H9 (cell line): ENCODE measurements around the gene CLASP2. TPM values are rescaled to one million over a fixed set of nuclear protein-coding genes. Genes with fewer than 3 reads are reported as not detected.

Source experiments
- DNase-seq: peaks from one replicate; pipeline ENCODE4 v3.0.0-alpha.2; 2017
- H2AFZ ChIP-seq: one replicate; pipeline ENCODE4 v1.6.1; 2013; ENCODE audit warnings: mild to moderate bottlenecking, low read length, control low read depth, moderate library complexity
- H2AK5ac ChIP-seq: 2 replicates; pipeline ENCODE4 v1.6.1; 2013; ENCODE audit warnings: low read length, control low read depth, mixed read lengths; ENCODE audit not compliant: insufficient read length
- H2BK120ac ChIP-seq: one replicate; pipeline ENCODE4 v1.6.1; 2013; ENCODE audit warnings: low read depth, mild to moderate bottlenecking, low read length, control low read depth, inconsistent platforms; ENCODE audit not compliant: poor library complexity, severe bottlenecking
- H2BK12ac ChIP-seq: 2 replicates; pipeline ENCODE4 v1.6.1; 2013; ENCODE audit warnings: low read length, control low read depth, mixed read lengths, low read depth; ENCODE audit not compliant: insufficient read length
- H2BK15ac ChIP-seq: 2 replicates; pipeline ENCODE4 v1.6.1; 2013; ENCODE audit warnings: low read depth, low read length, control low read depth
- H2BK20ac ChIP-seq: one replicate; pipeline ENCODE4 v1.6.1; 2013; ENCODE audit warnings: low read depth, mild to moderate bottlenecking, low read length, control low read depth, inconsistent platforms; ENCODE audit not compliant: poor library complexity, severe bottlenecking
- H2BK5ac ChIP-seq: 2 replicates; pipeline ENCODE4 v1.6.1; 2013; ENCODE audit warnings: low read length, control low read depth, mixed read lengths; ENCODE audit not compliant: insufficient read length
- H3K14ac ChIP-seq: 2 replicates; pipeline ENCODE4 v1.6.1; 2013; ENCODE audit warnings: low read length, control low read depth; ENCODE audit not compliant: insufficient read depth
- H3K18ac ChIP-seq: 2 replicates; pipeline ENCODE4 v1.6.1; 2013; ENCODE audit warnings: low read depth, mild to moderate bottlenecking, mixed read lengths, low read length, control low read depth; ENCODE audit not compliant: insufficient read length
- H3K23ac ChIP-seq: 2 replicates; pipeline ENCODE4 v1.6.1; 2013; ENCODE audit warnings: low read length, control low read depth, mixed read lengths, low read depth; ENCODE audit not compliant: insufficient read length
- H3K23me2 ChIP-seq: 2 replicates; pipeline ENCODE4 v1.6.1; 2013; ENCODE audit warnings: low read depth, mild to moderate bottlenecking, mixed read lengths, low read length, control low read depth; ENCODE audit not compliant: insufficient read length, poor library complexity, severe bottlenecking
- H3K27ac ChIP-seq: 2 replicates; pipeline ENCODE4 v1.5.1; 2013; ENCODE audit warnings: low read length, control low read depth, mixed read lengths, low read depth; ENCODE audit not compliant: insufficient read length
- H3K27me3 ChIP-seq: 2 replicates; pipeline ENCODE4 v1.6.1; 2013; ENCODE audit warnings: low read length, control low read depth, inconsistent platforms; ENCODE audit not compliant: insufficient read depth
- H3K4ac ChIP-seq: 2 replicates; pipeline ENCODE4 v1.6.1; 2013; ENCODE audit warnings: low read depth, mild to moderate bottlenecking, control low read depth, inconsistent platforms, low read length, moderate library complexity
- H3K4me1 ChIP-seq: 2 replicates; pipeline ENCODE4 v1.6.1; 2013; ENCODE audit warnings: low read length, control low read depth, inconsistent platforms; ENCODE audit not compliant: insufficient read depth
- H3K4me2 ChIP-seq: 2 replicates; pipeline ENCODE4 v1.6.1; 2013; ENCODE audit warnings: low read length, control low read depth, mixed read lengths; ENCODE audit not compliant: insufficient read length, insufficient read depth
- H3K56ac ChIP-seq: 2 replicates; pipeline ENCODE4 v1.6.1; 2013; ENCODE audit warnings: low read depth, mild to moderate bottlenecking, mixed read lengths, low read length, control low read depth; ENCODE audit not compliant: insufficient read length
- H3K79me1 ChIP-seq: 2 replicates; pipeline ENCODE4 v1.6.1; 2013; ENCODE audit warnings: low read depth, mild to moderate bottlenecking, moderate library complexity, low read length, control low read depth, inconsistent platforms; ENCODE audit not compliant: insufficient read depth, poor library complexity, severe bottlenecking
- H3K79me2 ChIP-seq: 2 replicates; pipeline ENCODE4 v1.6.1; 2013; ENCODE audit warnings: low read length, control low read depth, inconsistent platforms; ENCODE audit not compliant: insufficient read depth
- H3K9ac ChIP-seq: 2 replicates; pipeline ENCODE4 v1.6.1; 2013; ENCODE audit warnings: low read length, control low read depth, mixed read lengths; ENCODE audit not compliant: insufficient read length; ENCODE audit errors: extremely low read depth
- H3K9me3 ChIP-seq: one replicate; pipeline ENCODE4 v1.6.1; 2013; ENCODE audit warnings: low read depth, low read length, inconsistent platforms; ENCODE audit not compliant: control insufficient read depth
- H3T11ph ChIP-seq: one replicate; pipeline ENCODE4 v1.6.1; 2013; ENCODE audit warnings: mild to moderate bottlenecking, low read length, control low read depth, inconsistent platforms
- H4K20me1 ChIP-seq: one replicate; pipeline ENCODE4 v1.6.1; 2013; ENCODE audit not compliant: control insufficient read depth, insufficient read length, insufficient read depth
- H4K5ac ChIP-seq: 2 replicates; pipeline ENCODE4 v1.6.1; 2013; ENCODE audit warnings: low read depth, mild to moderate bottlenecking, mixed read lengths, low read length, control low read depth; ENCODE audit not compliant: insufficient read length
- H4K8ac ChIP-seq: replicated peaks from 2 replicates; pipeline ENCODE4 v1.6.1; 2013; ENCODE audit warnings: low read length, control low read depth, mixed read lengths, low read depth; ENCODE audit not compliant: insufficient read length
- H4K91ac ChIP-seq: 2 replicates; pipeline ENCODE4 v1.6.1; 2013; ENCODE audit warnings: low read depth, mild to moderate bottlenecking, moderate library complexity, mixed read lengths, low read length, control low read depth; ENCODE audit not compliant: insufficient read length
- H3K27ac Mint-ChIP-seq, 3 experiments: 2 replicates in 2 of 3; 3 replicates in 1 of 3; pipeline ENCODE4 v1.8.0; 2020 to 2021; ENCODE audit warnings: mixed read lengths in 3 of 3, mild to moderate bottlenecking in 1 of 3, moderate library complexity in 1 of 3
- H3K27me3 Mint-ChIP-seq: 2 replicates; pipeline ENCODE4 v1.8.0; 2021; ENCODE audit warnings: low read depth, mild to moderate bottlenecking, moderate library complexity, mixed read lengths
- H3K36me3 Mint-ChIP-seq, 3 experiments: 2 replicates in 2 of 3; 3 replicates in 1 of 3; pipeline ENCODE4 v1.8.0; 2020 to 2021; ENCODE audit warnings: low read depth in 3 of 3, mixed read lengths in 3 of 3; ENCODE audit not compliant: insufficient read depth in 1 of 3
- H3K4me1 Mint-ChIP-seq, 2 experiments: 2 replicates each; pipeline ENCODE4 v1.8.0; 2020; ENCODE audit warnings: mixed read lengths in 2 of 2
- H3K4me3 Mint-ChIP-seq, 2 experiments: 2 replicates in 1 of 2; 3 replicates in 1 of 2; pipeline ENCODE4 v1.8.0; 2020 to 2021; ENCODE audit warnings: mild to moderate bottlenecking in 2 of 2, mixed read lengths in 2 of 2, moderate library complexity in 1 of 2
- H3K9me3 Mint-ChIP-seq, 2 experiments: 2 replicates in 1 of 2; 3 replicates in 1 of 2; pipeline ENCODE4 v1.8.0; 2020; ENCODE audit warnings: mild to moderate bottlenecking in 2 of 2, mixed read lengths in 2 of 2, moderate library complexity in 1 of 2
- WGBS: extraction: QIAGEN DNeasy Blood & Tissue Kit; methylation state at CpG from one replicate; pipeline ENCODE4 v1.1.7; 2013; ENCODE audit warnings: missing lambda C conversion rate, low lambda C conversion rate, mixed read lengths; ENCODE audit not compliant: insufficient read length; ENCODE audit errors: extremely low coverage; 5-methylcytosine and 5-hydroxymethylcytosine counted together
- total RNA-seq: library from RNA; stranded (reverse); gene quantifications from 2 replicates; pipeline ENCODE4 v1.2.1, GENCODE V29; 2021
- TF ChIP-seq, protein P1 (sequence below): fragments of 200-600 bp; sonication (generic); conservative IDR thresholded peaks from 3 replicates; pipeline ENCODE4 v1.8.0; 2021; ENCODE audit warnings: antibody characterized with exemption, mild to moderate bottlenecking

Gene CLASP2
- total RNA-seq, 1 experiment from 2014 or later: 60.5 TPM

DNA sequence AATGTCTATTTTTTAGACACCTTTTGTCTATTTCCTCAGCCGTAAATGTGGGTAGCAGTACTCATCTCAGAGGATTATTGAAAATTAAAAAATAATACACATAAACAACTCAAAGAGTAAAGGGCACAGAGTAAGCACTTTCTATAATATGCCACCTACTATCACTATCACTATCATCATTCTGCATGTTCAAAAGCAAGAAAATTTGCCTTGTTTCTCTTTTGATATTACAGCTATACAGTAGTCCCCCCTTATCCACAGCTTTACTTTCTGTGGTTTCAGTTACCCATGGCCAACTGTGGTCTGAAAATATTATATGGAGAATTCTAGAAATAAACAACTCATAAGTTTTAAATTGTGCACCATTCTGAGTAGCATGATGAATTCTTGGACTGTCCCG is 27.7 kb downstream of the CLASP2 start:
- Histone ChIP-seq H2BK15ac (no peak overlapping the region), H3T11ph (no peak overlapping the region), H3K79me2 (no peaks in the 10 kb centered on the region; the same call in 1 of the 2 replicates), H2BK5ac (no peak overlapping the region), H4K91ac (no peak overlapping the region), H2AK5ac (no peak overlapping the region), H4K8ac (no peak overlapping the region), H4K5ac (no peak overlapping the region), H3K27me3 (no peaks in the 10 kb centered on the region), H3K9ac (no peak overlapping the region), H3K79me1 (peaks cover 6% of the 10 kb centered on the region), H3K4me2 (no peak overlapping the region), H3K4me1 (no peaks in the 10 kb centered on the region), H3K18ac (no peak overlapping the region), H3K4ac (no peak overlapping the region), H2BK12ac (no peak overlapping the region), H4K20me1 (no peaks in the 10 kb centered on the region), H3K14ac (no peak overlapping the region), H3K9me3 (no peaks in the 10 kb centered on the region), H3K27ac (no peak overlapping the region), H3K56ac (no peak overlapping the region), H2BK20ac (no peak overlapping the region), H3K23me2 (no peaks in the 10 kb centered on the region), H3K23ac (no peak overlapping the region), H2BK120ac (no peak overlapping the region), H2AFZ (no peak overlapping the region)
- DNase-seq: no peak
- peaks cover 3 to 17% (median 17%) of the 10 kb centered on the region in 3 experiments; a peak in 4 of 7 replicates for H3K36me3 Mint-ChIP-seq
- H3K4me3 Mint-ChIP-seq: no peak overlapping the region
- TF ChIP-seq, protein P1, sequence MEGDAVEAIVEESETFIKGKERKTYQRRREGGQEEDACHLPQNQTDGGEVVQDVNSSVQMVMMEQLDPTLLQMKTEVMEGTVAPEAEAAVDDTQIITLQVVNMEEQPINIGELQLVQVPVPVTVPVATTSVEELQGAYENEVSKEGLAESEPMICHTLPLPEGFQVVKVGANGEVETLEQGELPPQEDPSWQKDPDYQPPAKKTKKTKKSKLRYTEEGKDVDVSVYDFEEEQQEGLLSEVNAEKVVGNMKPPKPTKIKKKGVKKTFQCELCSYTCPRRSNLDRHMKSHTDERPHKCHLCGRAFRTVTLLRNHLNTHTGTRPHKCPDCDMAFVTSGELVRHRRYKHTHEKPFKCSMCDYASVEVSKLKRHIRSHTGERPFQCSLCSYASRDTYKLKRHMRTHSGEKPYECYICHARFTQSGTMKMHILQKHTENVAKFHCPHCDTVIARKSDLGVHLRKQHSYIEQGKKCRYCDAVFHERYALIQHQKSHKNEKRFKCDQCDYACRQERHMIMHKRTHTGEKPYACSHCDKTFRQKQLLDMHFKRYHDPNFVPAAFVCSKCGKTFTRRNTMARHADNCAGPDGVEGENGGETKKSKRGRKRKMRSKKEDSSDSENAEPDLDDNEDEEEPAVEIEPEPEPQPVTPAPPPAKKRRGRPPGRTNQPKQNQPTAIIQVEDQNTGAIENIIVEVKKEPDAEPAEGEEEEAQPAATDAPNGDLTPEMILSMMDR: no peak
- H3K9me3 Mint-ChIP-seq: no peaks in the 10 kb centered on the region
- no peak overlapping the region for H3K27ac Mint-ChIP-seq
- no peaks in the 10 kb centered on the region for H3K27me3 Mint-ChIP-seq
- no peaks in the 10 kb centered on the region for H3K4me1 Mint-ChIP-seq
- no CpG with 5 or more reads among the region's 2 CpGs for WGBS
